GM10266 (cell line): ENCODE data around the gene TAPBP.

Experiments used
- DNase-seq: peaks from one replicate; pipeline ENCODE4 v3.0.0; 2012; ENCODE audit errors: extremely low spot score
- TF ChIP-seq, protein P1 (sequence below): IDR thresholded peaks from 2 replicates; pipeline ENCODE4 v1.5.1; 2012; ENCODE audit warnings: mild to moderate bottlenecking, low read depth; ENCODE audit not compliant: control insufficient read depth, insufficient read depth; ENCODE audit errors: missing control alignments

Gene TAPBP

DNA sequence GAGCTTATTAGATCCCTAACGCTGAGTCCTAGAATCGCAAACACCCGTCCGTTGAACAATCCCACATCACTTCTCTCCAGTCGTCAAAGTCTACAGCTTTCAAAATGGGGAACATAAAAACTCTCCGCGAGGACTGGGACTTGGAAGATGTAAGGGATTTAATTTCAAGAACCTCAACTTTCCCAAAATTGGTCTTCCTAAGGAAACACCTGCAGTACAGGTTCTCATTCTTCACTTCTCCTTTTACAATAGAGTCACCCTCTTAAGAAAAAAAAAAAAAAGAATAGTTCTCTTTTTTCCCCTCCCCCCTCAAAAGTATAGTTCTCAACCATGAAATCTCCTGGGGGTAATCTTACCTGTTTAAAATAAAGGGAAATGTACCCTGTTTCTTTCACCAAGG lies 10.2 kb upstream of the TAPBP start:
- TF ChIP-seq, protein P1, sequence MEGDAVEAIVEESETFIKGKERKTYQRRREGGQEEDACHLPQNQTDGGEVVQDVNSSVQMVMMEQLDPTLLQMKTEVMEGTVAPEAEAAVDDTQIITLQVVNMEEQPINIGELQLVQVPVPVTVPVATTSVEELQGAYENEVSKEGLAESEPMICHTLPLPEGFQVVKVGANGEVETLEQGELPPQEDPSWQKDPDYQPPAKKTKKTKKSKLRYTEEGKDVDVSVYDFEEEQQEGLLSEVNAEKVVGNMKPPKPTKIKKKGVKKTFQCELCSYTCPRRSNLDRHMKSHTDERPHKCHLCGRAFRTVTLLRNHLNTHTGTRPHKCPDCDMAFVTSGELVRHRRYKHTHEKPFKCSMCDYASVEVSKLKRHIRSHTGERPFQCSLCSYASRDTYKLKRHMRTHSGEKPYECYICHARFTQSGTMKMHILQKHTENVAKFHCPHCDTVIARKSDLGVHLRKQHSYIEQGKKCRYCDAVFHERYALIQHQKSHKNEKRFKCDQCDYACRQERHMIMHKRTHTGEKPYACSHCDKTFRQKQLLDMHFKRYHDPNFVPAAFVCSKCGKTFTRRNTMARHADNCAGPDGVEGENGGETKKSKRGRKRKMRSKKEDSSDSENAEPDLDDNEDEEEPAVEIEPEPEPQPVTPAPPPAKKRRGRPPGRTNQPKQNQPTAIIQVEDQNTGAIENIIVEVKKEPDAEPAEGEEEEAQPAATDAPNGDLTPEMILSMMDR, result no peak
- no peak for DNase-seq

DNA sequence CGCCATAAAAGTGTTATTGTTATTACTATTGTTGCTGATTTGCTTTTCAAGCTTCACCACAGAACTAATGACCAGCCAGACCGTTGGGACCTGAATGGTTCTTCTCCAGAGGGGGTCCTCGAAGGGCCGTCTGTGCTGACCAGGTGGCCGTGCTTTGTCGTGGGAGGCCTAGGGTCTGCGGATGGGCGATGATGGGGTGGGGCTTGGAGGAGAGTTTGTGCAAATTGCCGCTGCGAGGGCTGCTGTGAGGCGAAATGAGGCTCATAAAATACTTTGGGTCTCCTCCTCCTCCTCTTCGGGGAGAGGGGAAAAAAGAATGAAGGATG lies 9.7 kb upstream of the TAPBP start:
- TF ChIP-seq, protein P1, result no peak
- no peak for DNase-seq

DNA sequence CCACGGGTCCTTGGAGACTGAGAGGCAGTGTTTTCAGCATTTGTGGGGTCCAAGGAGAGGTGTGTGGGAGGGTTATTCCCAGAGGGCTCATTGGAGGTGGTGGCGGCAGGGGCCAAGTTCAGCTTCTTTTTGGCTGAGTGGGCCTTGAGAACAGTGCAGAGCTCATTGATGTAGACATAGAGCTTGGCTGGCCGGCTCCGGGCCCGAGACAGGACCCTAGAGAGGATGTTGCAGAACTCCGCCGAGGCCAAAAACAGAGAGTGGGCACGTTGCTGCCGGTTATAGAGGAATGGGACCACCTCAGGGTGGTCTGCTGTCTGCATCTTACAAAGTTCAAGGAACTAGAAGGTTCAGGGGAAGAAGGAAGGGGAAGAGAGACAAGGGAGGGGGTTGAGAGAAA lies 7.3 kb upstream of the TAPBP start:
- TF ChIP-seq, protein P1, result no peak
- no peak for DNase-seq

DNA sequence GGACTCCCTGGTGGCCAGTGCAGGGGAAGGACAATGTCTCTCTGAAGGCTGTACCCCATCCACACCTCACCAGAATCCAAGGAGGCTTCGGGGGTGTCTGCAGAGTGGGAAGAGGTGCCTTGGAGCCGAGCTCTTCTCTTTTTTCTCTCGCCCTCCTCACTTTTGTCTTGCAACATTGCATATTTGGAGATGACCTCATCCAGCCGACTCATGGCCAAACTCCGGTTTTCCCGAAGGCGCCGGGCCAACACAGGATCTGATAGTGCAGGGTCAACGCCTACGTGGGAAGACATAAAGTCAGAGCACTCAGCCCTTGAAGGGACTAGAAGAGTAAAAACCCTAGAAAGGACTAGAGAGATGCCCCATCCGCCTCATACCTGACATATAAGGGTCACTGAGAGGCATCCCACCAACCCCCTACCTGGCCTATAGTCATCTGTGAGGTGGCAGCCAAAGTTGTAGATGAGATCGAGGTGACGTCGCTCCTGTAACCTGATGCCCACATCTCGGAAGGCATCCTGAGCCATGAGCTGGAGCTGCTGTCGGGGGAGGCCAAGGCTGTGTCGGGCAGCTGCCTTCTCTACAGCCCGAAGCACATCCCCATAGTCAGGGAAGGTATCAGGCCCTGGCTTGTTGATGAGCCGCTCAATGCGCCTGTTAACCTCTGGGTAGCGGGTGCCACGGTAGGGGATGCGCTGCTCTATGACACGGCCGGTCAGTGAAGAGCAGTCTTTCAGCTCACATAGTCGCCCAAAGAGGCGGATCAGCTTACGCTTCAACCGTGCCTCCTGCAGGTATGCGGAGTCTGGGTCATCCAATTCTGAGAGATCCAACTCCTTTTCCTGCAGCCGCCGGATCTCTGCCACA lies 6.7 kb upstream of the TAPBP start:
- DNase-seq, result no peak
- TF ChIP-seq, protein P1, result no peak

DNA sequence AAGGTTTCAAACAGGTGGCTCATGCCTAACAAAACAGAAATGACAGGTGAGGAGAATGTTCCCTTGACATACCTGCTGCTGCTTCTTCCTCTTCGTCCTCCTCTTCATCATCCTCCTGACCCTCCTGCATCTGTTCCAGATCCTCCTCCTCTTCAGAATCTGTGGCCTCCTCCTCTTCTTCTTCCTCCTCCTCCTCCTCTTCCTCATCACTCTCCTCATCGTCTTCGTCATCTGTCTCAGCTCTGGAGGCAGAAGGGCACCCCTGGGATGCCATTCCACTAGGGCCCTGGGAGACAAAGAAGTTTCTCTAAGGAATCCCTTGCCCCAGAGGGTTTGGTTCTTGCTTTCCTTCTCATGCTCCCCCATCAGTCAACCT lies 6.0 kb upstream of the TAPBP start:
- DNase-seq, result no peak
- TF ChIP-seq, protein P1, result no peak

DNA sequence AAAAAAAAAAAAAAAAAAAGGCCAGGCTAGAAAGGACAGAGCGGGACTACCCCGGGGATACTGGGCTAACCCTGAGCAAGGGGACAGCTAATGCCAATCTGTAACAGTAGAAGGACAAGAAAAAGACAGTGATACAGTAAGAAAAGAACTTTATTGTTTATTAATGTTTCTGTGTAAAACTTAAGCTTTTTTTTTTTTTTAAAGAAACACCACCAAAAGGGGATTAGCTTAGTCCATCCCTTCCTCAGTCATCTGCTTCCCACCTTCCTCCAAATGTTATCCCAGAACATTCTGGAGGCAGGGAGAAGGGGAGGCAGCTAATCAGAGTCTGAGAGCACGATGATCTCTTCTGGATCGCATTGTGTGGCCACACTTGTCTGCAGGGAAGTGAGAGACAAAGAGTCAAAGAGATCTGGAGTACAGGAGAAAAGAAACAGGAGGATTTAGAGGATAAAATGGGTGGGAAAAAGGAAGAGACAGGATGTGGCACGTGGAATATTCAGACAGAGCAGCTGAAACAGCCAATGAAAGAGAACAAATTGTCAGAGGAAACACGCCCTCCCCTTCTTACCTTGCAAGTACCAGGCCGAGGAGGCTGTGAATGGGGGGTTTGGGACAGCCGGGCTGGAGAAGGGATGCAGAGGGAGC lies 4.7 kb upstream of the TAPBP start:
- TF ChIP-seq, protein P1, result no peak
- no peak for DNase-seq

DNA sequence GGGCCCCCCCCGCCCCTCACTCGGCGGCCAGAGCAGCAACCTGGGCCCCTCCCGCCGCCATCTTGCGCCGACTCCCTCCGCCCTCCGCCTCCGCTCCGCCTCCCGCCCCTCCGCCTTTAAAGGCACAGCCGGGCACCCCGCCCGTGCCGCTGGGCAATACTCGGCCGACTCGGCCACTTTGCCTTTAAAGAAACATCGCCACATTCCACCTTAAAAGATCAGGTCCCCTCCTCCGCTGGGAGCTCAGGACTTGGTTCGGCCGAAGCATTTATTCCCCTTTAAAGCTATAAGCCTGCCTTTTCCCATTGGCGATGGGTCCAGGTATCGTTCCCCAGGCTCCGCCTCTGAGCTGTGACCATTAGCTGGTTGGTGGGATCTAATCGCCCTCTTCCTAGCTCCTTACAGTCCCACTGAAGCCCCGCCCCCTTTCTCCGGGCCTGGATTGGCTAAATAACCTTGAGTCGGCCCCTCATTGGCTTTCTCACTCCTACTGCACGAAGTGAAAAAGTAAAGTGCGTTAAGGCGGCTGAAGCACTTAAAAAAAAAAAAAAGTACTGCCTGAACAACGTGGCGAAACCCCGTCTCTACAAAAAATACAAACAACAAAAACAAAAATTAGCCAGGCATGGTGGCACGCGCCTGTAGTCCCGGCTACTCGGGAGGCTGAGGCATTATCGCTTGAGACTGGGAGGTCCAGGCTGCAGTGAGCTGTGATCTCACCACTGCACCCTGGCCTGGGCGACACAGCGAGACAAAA lies 4.0 kb upstream of the TAPBP start, which contains the start of gene ZBTB22:
Gene ZBTB22 (minus strand): TSS at position 76 of the 757 bp plus-strand sequence. CDS start 828 bp downstream, outside the sequence.
- peak; percentile 90 for DNase-seq

More for the DNA sequence above, 4.0 kb upstream of the TAPBP start, which contains the start of gene ZBTB22:
- TF ChIP-seq, protein P1, result no peak
